Activated CD4-positive, alpha-beta T cell treated with anti-CD3 and anti-CD28 coated beads, Interleukin-2, amount 10 ng/mL, durations not matched to agents 7 days and 5 days (primary cell): Measurements from ENCODE around the gene SLC16A13. TPM values are rescaled to one million over a fixed set of nuclear protein-coding genes. Genes with fewer than 3 reads are reported as not detected.
A peak's percentile ranks its signal among the peaks of the same experiment; 100 is the strongest.

Experiments used
- CTCF ChIA-PET: fragments of 350-600 bp; sonication (Branson Sonifier 250); formaldehyde crosslinking; loops from one replicate; lab custom pipeline; 2021; ENCODE audit warnings: antibody characterized with exemption; lab: Charles Lee
- POLR2A ChIA-PET: fragments of 350-600 bp; sonication (Branson Sonifier 250); formaldehyde crosslinking; loops from one replicate; lab custom pipeline; 2021; ENCODE audit warnings: antibody characterized with exemption; lab: Charles Lee
- DNase-seq: peaks from one replicate; pipeline ENCODE4 v3.0.0-alpha.2; 2020
- H3K27ac Mint-ChIP-seq: one replicate; pipeline ENCODE4 v1.8.0; 2021; ENCODE audit warnings: mild to moderate bottlenecking, moderate library complexity, mixed read lengths
- H3K27me3 Mint-ChIP-seq: one replicate; pipeline ENCODE4 v1.8.0; 2021; ENCODE audit warnings: mixed read lengths
- H3K36me3 Mint-ChIP-seq: one replicate; pipeline ENCODE4 v1.8.0; 2021; ENCODE audit warnings: low read depth, mixed read lengths
- H3K4me1 Mint-ChIP-seq: one replicate; pipeline ENCODE4 v1.8.0; 2021; ENCODE audit warnings: mixed read lengths
- H3K4me3 Mint-ChIP-seq: one replicate; pipeline ENCODE4 v1.8.0; 2021; ENCODE audit warnings: mild to moderate bottlenecking, moderate library complexity, mixed read lengths
- H3K9me3 Mint-ChIP-seq: one replicate; pipeline ENCODE4 v1.8.0; 2021; ENCODE audit warnings: mixed read lengths
- total RNA-seq, 2 experiments: library from RNA; stranded (reverse); gene quantifications; one replicate each; pipeline ENCODE4 v1.2.3, GENCODE V29; 2021

The SLC16A13 gene
- total RNA-seq, 2 experiments from 2014 or later: 18.0 to 19.1 TPM

- peaks cover 63% of the 10 kb centered on the region for H3K4me1 Mint-ChIP-seq
- peak; percentile 73 for DNase-seq
- ChIA-PET POLR2A (interaction anchor here (0.6 kb wide), 2 partner anchors 11 to 842 kb away, joined by 3 read pairs; partner anchors contain the start of gene NAA38), CTCF (interaction anchor here (0.6 to 2.0 kb wide), 8 partner anchors 9 to 263 kb away, joined by 3 to 5 read pairs (median 4); partner anchors contain the start of gene SLC16A13)
- no peaks in the 10 kb centered on the region for H3K27me3 Mint-ChIP-seq
- H3K27ac Mint-ChIP-seq: peak overlapping the region; percentile 97
- no peaks in the 10 kb centered on the region for H3K9me3 Mint-ChIP-seq
- peaks cover 38% of the 10 kb centered on the region for H3K36me3 Mint-ChIP-seq
- H3K4me3 Mint-ChIP-seq: peak overlapping the region; percentile 91
These were observed 20.5 kb upstream of the SLC16A13 start for GRCh38 chr17:7014995-7015958.

GRCh38 chr17:7016418-7016817 lies 19.4 kb upstream of the SLC16A13 start:
- CTCF ChIA-PET: interaction anchor here (0.8 to 1.3 kb wide), 2 partner anchors 9 to 105 kb away, joined by 3 read pairs; no protein-coding TSS in a partner anchor
- Mint-ChIP-seq H3K27me3 (no peaks in the 10 kb centered on the region), H3K4me3 (peak overlapping the region; percentile 91), H3K4me1 (peaks cover 60% of the 10 kb centered on the region), H3K27ac (peak overlapping the region; percentile 97), H3K36me3 (peaks cover 35% of the 10 kb centered on the region), H3K9me3 (no peaks in the 10 kb centered on the region)
- POLR2A ChIA-PET: no interaction called here
- no peak for DNase-seq

GRCh38 chr17:7016886-7017826 lies 18.7 kb upstream of the SLC16A13 start:
- POLR2A ChIA-PET: no interaction called here
- CTCF ChIA-PET: interaction anchor here (0.8 to 1.3 kb wide), 2 partner anchors 8 to 106 kb away, joined by 3 read pairs; no protein-coding TSS in a partner anchor
- no peaks in the 10 kb centered on the region for H3K9me3 Mint-ChIP-seq
- DNase-seq: no peak
- peaks cover 61% of the 10 kb centered on the region for H3K4me1 Mint-ChIP-seq
- peak overlapping the region; percentile 97 for H3K27ac Mint-ChIP-seq
- no peaks in the 10 kb centered on the region for H3K27me3 Mint-ChIP-seq
- H3K36me3 Mint-ChIP-seq: peaks cover 35% of the 10 kb centered on the region
- peak overlapping the region; percentile 91 for H3K4me3 Mint-ChIP-seq

DNA sequence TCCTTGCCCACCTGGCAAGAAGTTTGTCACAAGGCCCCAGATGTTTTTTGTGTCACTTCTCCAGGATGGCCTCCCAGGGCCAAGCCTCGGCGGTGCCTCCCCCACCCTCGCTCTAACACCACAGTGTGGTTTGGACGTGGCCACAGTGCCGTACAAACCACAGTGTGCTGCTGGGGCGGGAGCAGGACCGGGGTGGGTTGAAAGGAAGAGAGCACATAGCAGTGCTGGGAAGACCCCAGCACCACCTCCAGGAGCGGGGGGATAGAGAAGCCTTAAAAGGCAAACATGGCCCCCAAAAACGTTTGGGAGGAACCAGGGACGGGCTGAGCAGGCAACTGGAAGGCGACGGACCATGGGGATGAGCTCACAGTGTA lies 18.0 kb upstream of the SLC16A13 start:
- ChIA-PET CTCF (no interaction called here), POLR2A (no interaction called here)
- Mint-ChIP-seq H3K27ac (peak overlapping the region; percentile 97), H3K9me3 (no peaks in the 10 kb centered on the region), H3K4me1 (peaks cover 67% of the 10 kb centered on the region), H3K36me3 (peaks cover 33% of the 10 kb centered on the region), H3K4me3 (peak overlapping the region; percentile 45), H3K27me3 (peaks cover 4% of the 10 kb centered on the region)
- no peak for DNase-seq

- Mint-ChIP-seq H3K36me3 (peaks cover 30% of the 10 kb centered on the region), H3K27me3 (peaks cover 4% of the 10 kb centered on the region), H3K9me3 (no peaks in the 10 kb centered on the region), H3K4me3 (peak overlapping the region; percentile 45), H3K4me1 (peaks cover 71% of the 10 kb centered on the region), H3K27ac (no peak overlapping the region)
- POLR2A ChIA-PET: no interaction called here
- DNase-seq: no peak
- CTCF ChIA-PET: no interaction called here
These were observed 17.4 kb upstream of the SLC16A13 start for GRCh38 chr17:7018331-7018964.

DNA sequence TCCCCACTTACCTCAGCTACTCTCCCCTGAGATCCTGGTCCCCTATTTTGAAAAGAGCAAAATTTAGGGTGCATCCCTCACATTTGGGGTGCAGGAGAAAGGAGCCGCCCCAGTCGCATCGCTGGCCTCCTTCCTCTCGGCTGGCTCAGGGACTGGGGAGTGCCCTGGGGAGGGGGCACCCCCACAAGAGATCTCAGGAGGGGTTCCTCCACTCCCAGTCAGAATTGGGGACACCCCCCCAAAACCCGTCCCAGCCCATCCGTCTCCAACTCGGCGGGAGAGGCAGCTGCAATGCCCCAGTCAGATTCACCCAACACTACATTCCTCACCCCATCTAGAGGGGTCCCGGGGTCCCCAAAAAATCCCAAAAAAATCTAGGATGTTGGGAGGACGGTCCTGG lies 16.4 kb upstream of the SLC16A13 start:
- POLR2A ChIA-PET: no interaction called here
- DNase-seq: no peak
- H3K9me3 Mint-ChIP-seq: no peaks in the 10 kb centered on the region
- peaks cover 4% of the 10 kb centered on the region for H3K27me3 Mint-ChIP-seq
- H3K4me1 Mint-ChIP-seq: peaks cover 75% of the 10 kb centered on the region
- H3K36me3 Mint-ChIP-seq: peaks cover 21% of the 10 kb centered on the region
- no peak overlapping the region for H3K27ac Mint-ChIP-seq
- CTCF ChIA-PET: interaction anchor here (5.0 kb wide), 1 partner anchor 14 kb away, joined by 17 read pairs; no protein-coding TSS in a partner anchor
- no peak overlapping the region for H3K4me3 Mint-ChIP-seq

- POLR2A ChIA-PET: interaction anchor here (0.5 kb wide), 1 partner anchor 341 kb away, joined by 4 read pairs; no protein-coding TSS in a partner anchor
These were observed 15.8 kb upstream of the SLC16A13 start for GRCh38 chr17:7019839-7020519.

GRCh38 chr17:7020894-7021664 lies 14.7 kb upstream of the SLC16A13 start:
- POLR2A ChIA-PET: interaction anchor here (1.0 kb wide), 1 partner anchor 15 kb away, joined by 5 read pairs; the partner anchor contains the start of gene SLC16A13
- Mint-ChIP-seq H3K27me3 (peaks cover 4% of the 10 kb centered on the region), H3K4me1 (peaks cover 71% of the 10 kb centered on the region), H3K27ac (peak overlapping the region; percentile 39), H3K4me3 (no peak overlapping the region), H3K9me3 (no peaks in the 10 kb centered on the region), H3K36me3 (peaks cover 14% of the 10 kb centered on the region)
- DNase-seq: no peak
- CTCF ChIA-PET: interaction anchor here (0.6 to 5.0 kb wide), 17 partner anchors 8 to 346 kb away, joined by 3 to 18 read pairs (median 4); partner anchors contain the start of genes PHF23, RNASEK, SLC16A11 and SLC16A13

More at GRCh38 chr17:7019839-7020519, 15.8 kb upstream of the SLC16A13 start:
- DNase-seq: no peak
- Mint-ChIP-seq H3K36me3 (peaks cover 19% of the 10 kb centered on the region), H3K27me3 (peaks cover 4% of the 10 kb centered on the region), H3K27ac (peak overlapping the region; percentile 75), H3K9me3 (no peaks in the 10 kb centered on the region), H3K4me3 (no peak overlapping the region), H3K4me1 (peaks cover 79% of the 10 kb centered on the region)
- CTCF ChIA-PET: interaction anchor here (2.5 to 5.0 kb wide), 3 partner anchors 7 to 104 kb away, joined by 17 to 18 read pairs (median 17); partner anchors contain the start of gene RNASEK

DNA sequence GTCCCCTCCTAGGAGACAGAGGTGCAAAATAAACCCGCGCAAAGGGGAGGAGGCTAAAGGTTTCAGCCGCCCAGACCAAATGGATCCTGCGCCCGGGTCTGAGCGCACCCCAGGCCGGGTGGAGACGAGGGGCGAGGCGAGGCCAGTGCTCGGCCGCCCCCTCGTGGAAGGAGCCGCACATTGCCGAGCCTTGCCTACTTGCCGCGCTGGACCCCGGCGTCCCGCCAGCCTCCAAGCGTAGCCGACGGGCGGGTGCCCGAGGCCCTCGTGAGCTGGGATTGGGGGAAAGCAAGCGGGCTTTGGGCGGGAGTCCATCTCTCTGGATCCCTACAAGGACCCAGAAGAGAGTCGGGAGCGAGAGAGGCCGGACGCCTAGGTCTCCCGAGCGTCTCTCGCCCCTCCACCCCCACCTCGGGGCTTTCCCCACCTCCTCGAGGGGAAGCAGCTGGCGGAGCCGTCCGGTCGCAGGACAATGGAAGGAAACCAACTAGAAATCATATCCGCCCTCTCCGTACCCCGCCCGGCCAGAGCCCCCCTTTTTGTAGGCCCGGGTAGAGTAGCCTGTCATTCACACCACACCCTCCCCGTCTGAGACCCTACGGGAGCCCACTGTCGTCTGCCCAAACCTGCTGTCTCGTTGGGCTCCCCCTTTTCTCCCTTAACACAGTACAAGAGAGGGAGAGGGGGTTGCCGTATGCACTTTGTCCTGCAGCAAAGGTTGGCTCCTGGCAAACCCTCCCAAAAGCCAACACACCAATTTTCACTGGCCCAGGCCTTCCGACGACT lies 13.6 kb upstream of the SLC16A13 start:
- H3K4me3 Mint-ChIP-seq: peak overlapping the region; percentile 22
- ChIA-PET CTCF (interaction anchor here (0.6 to 5.0 kb wide), 17 partner anchors 8 to 345 kb away, joined by 3 to 18 read pairs (median 4); partner anchors contain the start of genes PHF23, RNASEK, SLC16A11 and SLC16A13), POLR2A (interaction anchor here (0.6 to 1.0 kb wide), 2 partner anchors 14 to 179 kb away, joined by 3 to 5 read pairs; partner anchors contain the start of gene SLC16A13)
- peaks cover 4% of the 10 kb centered on the region for H3K27me3 Mint-ChIP-seq
- peak overlapping the region; percentile 79 for H3K27ac Mint-ChIP-seq
- peak; percentile 75 for DNase-seq
- H3K4me1 Mint-ChIP-seq: peaks cover 60% of the 10 kb centered on the region
- H3K36me3 Mint-ChIP-seq: peaks cover 5% of the 10 kb centered on the region
- H3K9me3 Mint-ChIP-seq: no peaks in the 10 kb centered on the region
